ENCODE results near the gene SOX15. TPM values are rescaled to one million over a fixed set of nuclear protein-coding genes. Genes with fewer than 3 reads are reported as not detected.

The SOX15 gene
- total RNA-seq, 1 donor from 2014 or later: 4.0 TPM

Other genes starting within 250 kb of the SOX15 start
- 10.0 and 10.1 TPM in 2 replicates for gene KCTD11, start 237.9 kb downstream of the SOX15 start, total RNA-seq
- not detected in 2 replicates for gene TMEM95, start 234.9 kb downstream of the SOX15 start, total RNA-seq
- not detected in 2 replicates for gene TNK1, start 209.0 kb downstream of the SOX15 start, total RNA-seq
- 15.1 and 22.3 TPM in 2 replicates for gene PLSCR3, start 195.6 kb downstream of the SOX15 start, total RNA-seq
- 69.6 and 76.5 TPM in 2 replicates for gene TMEM256, start 186.0 kb downstream of the SOX15 start, total RNA-seq
- 5.7 and 7.2 TPM in 2 replicates for gene NLGN2, start 182.2 kb downstream of the SOX15 start, total RNA-seq
- not detected in 2 replicates for gene SPEM1, start 169.8 kb downstream of the SOX15 start, total RNA-seq
- gene SPEM2, start 164.5 kb downstream of the SOX15 start, total RNA-seq: not detected in 2 replicates
- gene SPEM3, start 161.2 kb downstream of the SOX15 start, total RNA-seq: not detected in 2 replicates
- gene TMEM102, start 154.7 kb downstream of the SOX15 start, total RNA-seq: 0.13 and 0.21 TPM in 2 replicates
- 41.7 and 89.9 TPM in 2 replicates for gene FGF11, start 150.6 kb downstream of the SOX15 start, total RNA-seq
- 213 and 222 TPM in 2 replicates for gene CHRNB1, start 145.0 kb downstream of the SOX15 start, total RNA-seq
- 32.8 and 38.0 TPM in 2 replicates for gene ZBTB4, start 110.5 kb downstream of the SOX15 start, total RNA-seq
- not detected in 2 replicates for gene SLC35G6, start 108.6 kb downstream of the SOX15 start, total RNA-seq
- 41.2 and 47.1 TPM in 2 replicates for gene POLR2A, start 105.7 kb downstream of the SOX15 start, total RNA-seq
- 7.4 and 8.6 TPM in 2 replicates for gene TNFSF12, start 41.0 kb downstream of the SOX15 start, total RNA-seq
- 0.11 TPM in 1 of 2 replicates, not detected in the other for gene TNFSF13, start 31.3 kb downstream of the SOX15 start, total RNA-seq
- gene SENP3, start 28.2 kb downstream of the SOX15 start, total RNA-seq: 93.6 and 114 TPM in 2 replicates
- 7.6 and 9.1 TPM in 2 replicates for gene CD68, start 10.5 kb downstream of the SOX15 start, total RNA-seq
- gene MPDU1, start 6.2 kb downstream of the SOX15 start, total RNA-seq: 185 and 199 TPM in 2 replicates
- 85.2 and 85.6 TPM in 2 replicates for gene FXR2, start 24.8 kb upstream of the SOX15 start, total RNA-seq
- 69.2 and 73.1 TPM in 2 replicates for gene SAT2, start 37.7 kb upstream of the SOX15 start, total RNA-seq
- gene SHBG, start 40.0 kb upstream of the SOX15 start, total RNA-seq: 0.43 and 1.4 TPM in 2 replicates
- not detected in 2 replicates for gene ATP1B2, start 60.8 kb upstream of the SOX15 start, total RNA-seq
- 22.0 and 27.6 TPM in 2 replicates for gene TP53, start 97.4 kb upstream of the SOX15 start, total RNA-seq
- gene WRAP53, start 98.4 kb upstream of the SOX15 start, total RNA-seq: 4.4 and 4.5 TPM in 2 replicates
- gene EFNB3, start 115.1 kb upstream of the SOX15 start, total RNA-seq: 0.78 and 1.5 TPM in 2 replicates
- gene DNAH2, start 127.7 kb upstream of the SOX15 start, total RNA-seq: 0.11 TPM in 1 of 2 replicates, not detected in the other
- 3.9 and 4.5 TPM in 2 replicates for gene KDM6B, start 244.1 kb upstream of the SOX15 start, total RNA-seq

All from myocyte (in vitro differentiated cells).